Panc1 (cell line): ENCODE data around the gene GGT1. TPM values are rescaled to one million over a fixed set of nuclear protein-coding genes. Genes with fewer than 3 reads are reported as not detected.

Source experiments
- ATAC-seq: fragments of 200-7000 bp; cut with Tn5 transposase; 2 replicates; pipeline ENCODE4 v1.9.1; 2020; ENCODE audit warnings: mild to moderate bottlenecking, moderate library complexity
- BruUV-seq: library from RNA; stranded (reverse); fragments of 400-500 nt; replicated peaks from 2 replicates; lab custom pipeline; 2021; lab: Mats Ljungman, UMichigan
- CTCF ChIA-PET: fragments of 300-600 bp; sonication (Branson Sonifier 250); formaldehyde crosslinking; loops from one replicate; lab custom pipeline; 2022; ENCODE audit warnings: antibody characterized with exemption; lab: Charles Lee
- POLR2A ChIA-PET: fragments of 300-600 bp; sonication (Branson Sonifier 250); formaldehyde crosslinking; loops from one replicate; lab custom pipeline; 2022; ENCODE audit warnings: antibody characterized with exemption; lab: Charles Lee
- DNase-seq: peaks from one replicate; pipeline ENCODE4 v3.0.0-alpha.2; 2010; ENCODE audit warnings: low read depth, low spot score
- H3K27ac ChIP-seq: 2 replicates; pipeline ENCODE4 v1.5.1; 2011; ENCODE audit warnings: mild to moderate bottlenecking, low read length, inconsistent platforms
- H3K27me3 ChIP-seq: fragments of 200-500 bp; sonication (Bioruptor generic); 2 replicates; pipeline ENCODE4 v1.6.0; 2014; ENCODE audit warnings: low read length, inconsistent platforms; ENCODE audit not compliant: control insufficient read depth, insufficient read depth
- H3K36me3 ChIP-seq: fragments of 200-500 bp; sonication (Bioruptor generic); 2 replicates; pipeline ENCODE4 v1.5.1; 2014; ENCODE audit warnings: inconsistent platforms, mild to moderate bottlenecking, low read length, moderate library complexity; ENCODE audit not compliant: control insufficient read depth, insufficient read depth
- H3K4me1 ChIP-seq: 2 replicates; pipeline ENCODE4 v1.5.1; 2011; ENCODE audit warnings: inconsistent platforms, mild to moderate bottlenecking, low read length, moderate library complexity; ENCODE audit not compliant: control insufficient read depth, insufficient read depth
- H3K4me3 ChIP-seq, 2 experiments: 2 replicates each; pipeline ENCODE4 v1.5.1; 2011 to 2012; ENCODE audit warnings: low read depth in 2 of 2, low read length in 2 of 2, mild to moderate bottlenecking in 2 of 2, inconsistent platforms in 1 of 2, moderate library complexity in 1 of 2
- H3K9me3 ChIP-seq: fragments of 200-500 bp; sonication (Bioruptor generic); 2 replicates; pipeline ENCODE4 v1.5.1; 2014; ENCODE audit warnings: low read depth, mild to moderate bottlenecking, inconsistent platforms, low read length, moderate library complexity; ENCODE audit not compliant: control insufficient read depth, insufficient read depth
- POLR2AphosphoS5 ChIP-seq: IDR thresholded peaks from 2 replicates; pipeline ENCODE4 v1.6.1; 2012; ENCODE audit warnings: mild to moderate bottlenecking, low read depth, low read length, moderate library complexity
- SIN3A ChIP-seq: IDR thresholded peaks from 2 replicates; pipeline ENCODE4 v1.6.1; 2012; ENCODE audit warnings: low read depth, mild to moderate bottlenecking, low read length, moderate library complexity, borderline replicate concordance; ENCODE audit not compliant: insufficient read depth
- TCF7L2 ChIP-seq: IDR thresholded peaks from 2 replicates; pipeline ENCODE4 v1.6.1; 2011; ENCODE audit warnings: mild to moderate bottlenecking, low read depth, low read length, inconsistent platforms
- in situ Hi-C: cut with HindIII; loops from 2 replicates; pipeline ENCODE4 v1.10.0; 2016; ENCODE audit warnings: low sequenced_read_pairs, low pct_unique_long_range_greater_than_20kb
- intact Hi-C: fragments of 100-400 bp; cut with micrococcal nuclease; formaldehyde crosslinking; loops from one replicate; pipeline ENCODE4 v1.10.0; 2022; ENCODE audit not compliant: unreplicated experiment
- total RNA-seq: library from RNA; stranded (reverse); gene quantifications from one replicate; pipeline ENCODE4 v1.2.1, GENCODE V29; 2021; ENCODE audit not compliant: unreplicated experiment
- TF ChIP-seq, protein P1 (sequence below): fragments of 450-650 bp; IDR thresholded peaks from 2 replicates; pipeline ENCODE4 v1.5.1; 2017; ENCODE audit warnings: mild to moderate bottlenecking
- TF ChIP-seq, protein P2 (sequence below), 2 experiments: IDR thresholded peaks; 2 replicates each; pipeline ENCODE4 v1.6.1; 2011 to 2012; ENCODE audit warnings: low read depth in 2 of 2, control low read depth in 1 of 2, low read length in 1 of 2, mild to moderate bottlenecking in 1 of 2, moderate library complexity in 1 of 2; ENCODE audit not compliant: insufficient read depth in 1 of 2

Gene GGT1
- total RNA-seq, 1 experiment from 2014 or later: 2.6 TPM

DNA sequence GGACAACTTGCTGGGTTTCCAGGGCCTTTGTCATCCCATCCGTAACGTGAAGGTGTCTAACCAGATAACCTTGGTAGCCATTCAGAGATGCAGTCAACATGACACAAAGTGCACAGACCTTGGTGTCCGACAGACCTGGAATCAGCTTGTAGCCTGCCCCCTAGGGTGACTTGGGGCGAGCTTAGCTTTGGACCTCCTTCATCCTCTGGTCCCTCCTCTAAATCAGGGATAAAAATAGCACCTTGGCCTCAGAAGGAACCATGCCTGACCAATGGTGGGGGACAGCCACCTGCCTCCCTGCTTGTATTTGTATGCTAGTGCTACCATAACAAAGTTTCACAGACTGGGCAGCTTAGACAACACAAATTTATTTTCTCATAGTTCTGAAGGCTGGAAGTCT is 43.5 kb upstream of the GGT1 start:
- peaks cover 26% of the 10 kb centered on the region for H3K36me3 ChIP-seq
- POLR2A ChIA-PET: no interaction called here
- ATAC-seq (no peak), DNase-seq (no peak)
- in situ Hi-C loops (no loop called here), intact Hi-C loops (no loop called here)
- CTCF ChIA-PET: no interaction called here
- no peaks in the 10 kb centered on the region for H3K27me3 ChIP-seq
- H3K27ac ChIP-seq: no peak overlapping the region
- no peak overlapping the region for H3K4me3 ChIP-seq
- BruUV-seq: no TSS peak
- no peaks in the 10 kb centered on the region for H3K9me3 ChIP-seq
- no peak for TF ChIP-seq SIN3A
- TF ChIP-seq, protein P1, sequence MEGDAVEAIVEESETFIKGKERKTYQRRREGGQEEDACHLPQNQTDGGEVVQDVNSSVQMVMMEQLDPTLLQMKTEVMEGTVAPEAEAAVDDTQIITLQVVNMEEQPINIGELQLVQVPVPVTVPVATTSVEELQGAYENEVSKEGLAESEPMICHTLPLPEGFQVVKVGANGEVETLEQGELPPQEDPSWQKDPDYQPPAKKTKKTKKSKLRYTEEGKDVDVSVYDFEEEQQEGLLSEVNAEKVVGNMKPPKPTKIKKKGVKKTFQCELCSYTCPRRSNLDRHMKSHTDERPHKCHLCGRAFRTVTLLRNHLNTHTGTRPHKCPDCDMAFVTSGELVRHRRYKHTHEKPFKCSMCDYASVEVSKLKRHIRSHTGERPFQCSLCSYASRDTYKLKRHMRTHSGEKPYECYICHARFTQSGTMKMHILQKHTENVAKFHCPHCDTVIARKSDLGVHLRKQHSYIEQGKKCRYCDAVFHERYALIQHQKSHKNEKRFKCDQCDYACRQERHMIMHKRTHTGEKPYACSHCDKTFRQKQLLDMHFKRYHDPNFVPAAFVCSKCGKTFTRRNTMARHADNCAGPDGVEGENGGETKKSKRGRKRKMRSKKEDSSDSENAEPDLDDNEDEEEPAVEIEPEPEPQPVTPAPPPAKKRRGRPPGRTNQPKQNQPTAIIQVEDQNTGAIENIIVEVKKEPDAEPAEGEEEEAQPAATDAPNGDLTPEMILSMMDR: no peak
- TF ChIP-seq POLR2AphosphoS5: no peak
- TF ChIP-seq TCF7L2: no peak
- TF ChIP-seq, protein P2, sequence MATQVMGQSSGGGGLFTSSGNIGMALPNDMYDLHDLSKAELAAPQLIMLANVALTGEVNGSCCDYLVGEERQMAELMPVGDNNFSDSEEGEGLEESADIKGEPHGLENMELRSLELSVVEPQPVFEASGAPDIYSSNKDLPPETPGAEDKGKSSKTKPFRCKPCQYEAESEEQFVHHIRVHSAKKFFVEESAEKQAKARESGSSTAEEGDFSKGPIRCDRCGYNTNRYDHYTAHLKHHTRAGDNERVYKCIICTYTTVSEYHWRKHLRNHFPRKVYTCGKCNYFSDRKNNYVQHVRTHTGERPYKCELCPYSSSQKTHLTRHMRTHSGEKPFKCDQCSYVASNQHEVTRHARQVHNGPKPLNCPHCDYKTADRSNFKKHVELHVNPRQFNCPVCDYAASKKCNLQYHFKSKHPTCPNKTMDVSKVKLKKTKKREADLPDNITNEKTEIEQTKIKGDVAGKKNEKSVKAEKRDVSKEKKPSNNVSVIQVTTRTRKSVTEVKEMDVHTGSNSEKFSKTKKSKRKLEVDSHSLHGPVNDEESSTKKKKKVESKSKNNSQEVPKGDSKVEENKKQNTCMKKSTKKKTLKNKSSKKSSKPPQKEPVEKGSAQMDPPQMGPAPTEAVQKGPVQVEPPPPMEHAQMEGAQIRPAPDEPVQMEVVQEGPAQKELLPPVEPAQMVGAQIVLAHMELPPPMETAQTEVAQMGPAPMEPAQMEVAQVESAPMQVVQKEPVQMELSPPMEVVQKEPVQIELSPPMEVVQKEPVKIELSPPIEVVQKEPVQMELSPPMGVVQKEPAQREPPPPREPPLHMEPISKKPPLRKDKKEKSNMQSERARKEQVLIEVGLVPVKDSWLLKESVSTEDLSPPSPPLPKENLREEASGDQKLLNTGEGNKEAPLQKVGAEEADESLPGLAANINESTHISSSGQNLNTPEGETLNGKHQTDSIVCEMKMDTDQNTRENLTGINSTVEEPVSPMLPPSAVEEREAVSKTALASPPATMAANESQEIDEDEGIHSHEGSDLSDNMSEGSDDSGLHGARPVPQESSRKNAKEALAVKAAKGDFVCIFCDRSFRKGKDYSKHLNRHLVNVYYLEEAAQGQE (IDR thresholded peaks at IDR 0.05; ENCODE audit: insufficient read depth in 1 of 2, low read depth in 2 of 2, low read length in 1 of 2): no peak
- H3K4me1 ChIP-seq: peaks cover 13% of the 10 kb centered on the region

DNA sequence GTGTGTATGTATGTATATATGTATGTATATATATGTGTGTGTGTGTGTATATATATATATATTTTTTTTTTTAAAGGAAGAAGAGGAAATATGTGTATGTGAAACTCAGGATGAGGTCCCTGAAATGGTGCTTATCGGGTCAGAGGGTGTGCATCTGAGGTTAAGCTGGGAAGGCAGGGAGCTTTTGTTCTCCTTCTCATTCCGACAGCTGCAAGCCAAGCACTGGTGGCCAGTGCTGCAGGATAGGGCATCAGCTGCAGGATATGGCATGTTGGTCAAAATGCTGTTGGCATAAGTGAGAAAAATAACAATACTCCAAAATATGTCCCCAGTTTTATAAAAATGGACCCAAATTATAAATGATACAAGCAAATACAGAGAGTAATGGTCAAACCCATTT is 39.7 kb upstream of the GGT1 start:
- intact Hi-C loops (no loop called here), in situ Hi-C loops (no loop called here)
- ATAC-seq (no peak), DNase-seq (no peak)
- no peak overlapping the region for H3K27ac ChIP-seq
- H3K36me3 ChIP-seq: peaks cover 9% of the 10 kb centered on the region
- BruUV-seq: no TSS peak
- POLR2A ChIA-PET: no interaction called here
- no peak for TF ChIP-seq POLR2AphosphoS5
- TF ChIP-seq TCF7L2: no peak
- no peak for TF ChIP-seq SIN3A
- TF ChIP-seq, protein P1: no peak
- TF ChIP-seq, protein P2 (IDR thresholded peaks at IDR 0.05; ENCODE audit: insufficient read depth in 1 of 2, low read depth in 2 of 2, low read length in 1 of 2): no peak
- H3K4me1 ChIP-seq: no peaks in the 10 kb centered on the region
- no peaks in the 10 kb centered on the region for H3K9me3 ChIP-seq
- no peaks in the 10 kb centered on the region for H3K27me3 ChIP-seq
- CTCF ChIA-PET: no interaction called here
- H3K4me3 ChIP-seq: no peak overlapping the region
